Activated CD4-positive, alpha-beta T cell treated with anti-CD3 and anti-CD28 coated beads, Interleukin-2, amount 10 ng/mL, durations not matched to agents 7 days and 5 days (primary cell): ENCODE measurements around the gene LTO1. TPM values are rescaled to one million over a fixed set of nuclear protein-coding genes. Genes with fewer than 3 reads are reported as not detected.

ENCODE experiments used
- CTCF ChIA-PET: fragments of 350-600 bp; sonication (Branson Sonifier 250); formaldehyde crosslinking; loops from one replicate; lab custom pipeline; 2021; ENCODE audit warnings: antibody characterized with exemption; lab: Charles Lee
- POLR2A ChIA-PET: fragments of 350-600 bp; sonication (Branson Sonifier 250); formaldehyde crosslinking; loops from one replicate; lab custom pipeline; 2021; ENCODE audit warnings: antibody characterized with exemption; lab: Charles Lee
- DNase-seq: peaks from one replicate; pipeline ENCODE4 v3.0.0-alpha.2; 2020
- H3K27ac Mint-ChIP-seq: one replicate; pipeline ENCODE4 v1.8.0; 2021; ENCODE audit warnings: mild to moderate bottlenecking, moderate library complexity, mixed read lengths
- H3K27me3 Mint-ChIP-seq: one replicate; pipeline ENCODE4 v1.8.0; 2021; ENCODE audit warnings: mixed read lengths
- H3K36me3 Mint-ChIP-seq: one replicate; pipeline ENCODE4 v1.8.0; 2021; ENCODE audit warnings: low read depth, mixed read lengths
- H3K4me1 Mint-ChIP-seq: one replicate; pipeline ENCODE4 v1.8.0; 2021; ENCODE audit warnings: mixed read lengths
- H3K4me3 Mint-ChIP-seq: one replicate; pipeline ENCODE4 v1.8.0; 2021; ENCODE audit warnings: mild to moderate bottlenecking, moderate library complexity, mixed read lengths
- H3K9me3 Mint-ChIP-seq: one replicate; pipeline ENCODE4 v1.8.0; 2021; ENCODE audit warnings: mixed read lengths
- total RNA-seq, 2 experiments: library from RNA; stranded (reverse); gene quantifications; one replicate each; pipeline ENCODE4 v1.2.3, GENCODE V29; 2021

LTO1 gene
- total RNA-seq, 2 experiments from 2014 or later: 30.7 to 34.0 TPM

DNA sequence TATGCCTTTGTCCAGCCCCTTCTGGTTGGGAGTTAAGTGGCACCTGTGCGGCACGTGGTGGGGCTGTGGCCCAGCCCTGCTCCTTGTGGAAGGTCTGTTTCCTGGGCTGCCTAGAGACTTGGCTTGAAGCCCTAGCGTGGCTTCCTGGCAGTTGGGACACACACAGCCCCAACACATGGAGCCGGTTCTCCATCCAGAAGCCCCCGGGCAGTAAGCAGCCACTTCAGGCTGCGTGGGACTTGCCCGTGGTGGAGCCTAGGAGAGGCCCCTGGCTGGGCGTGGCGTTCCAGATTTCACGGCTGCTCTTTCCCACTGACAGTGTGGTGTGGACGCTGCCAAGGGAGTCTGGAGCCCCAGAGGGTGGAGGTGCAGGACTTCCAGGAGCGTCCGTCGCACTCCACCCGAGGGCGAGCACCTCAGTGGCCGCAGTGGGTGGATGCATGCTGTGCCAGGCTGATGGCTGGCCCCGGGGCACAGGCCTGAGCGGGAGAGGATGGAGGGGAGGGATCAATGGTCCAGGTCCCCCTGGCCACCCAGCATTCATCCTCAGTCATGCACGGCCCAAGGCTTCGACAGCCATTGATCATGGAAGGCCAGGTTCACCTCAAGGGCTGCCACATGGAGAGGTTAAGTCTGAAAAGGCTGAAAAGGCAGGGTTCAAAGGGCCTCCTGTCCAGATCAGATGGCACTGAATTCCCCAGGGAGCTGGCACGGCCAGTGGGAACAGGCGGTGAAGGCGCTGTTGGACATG, 24.9 kb downstream of the LTO1 start:
- CTCF ChIA-PET: no interaction called here
- POLR2A ChIA-PET: no interaction called here

DNA sequence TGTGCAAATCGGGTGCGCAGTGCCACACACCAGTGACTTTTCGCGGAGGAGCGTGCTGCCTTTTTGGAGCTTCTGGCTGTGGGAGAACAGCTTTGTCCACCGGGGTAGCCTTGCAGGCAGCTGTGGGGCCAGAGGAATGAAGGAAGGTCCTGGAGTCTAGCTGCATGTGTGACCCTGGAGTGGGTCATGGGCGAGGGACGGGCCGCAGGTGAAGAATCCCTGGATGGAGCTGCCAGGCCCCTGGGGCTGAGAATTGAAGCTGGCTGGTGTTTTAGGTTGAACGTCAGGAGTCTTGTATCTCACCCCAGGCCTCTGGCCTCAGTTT, 25.6 kb downstream of the LTO1 start:
- Mint-ChIP-seq H3K36me3 (no peaks in the 10 kb centered on the region), H3K4me3 (no peak overlapping the region), H3K9me3 (no peaks in the 10 kb centered on the region), H3K27ac (no peak overlapping the region), H3K27me3 (no peaks in the 10 kb centered on the region), H3K4me1 (no peaks in the 10 kb centered on the region)
- POLR2A ChIA-PET: no interaction called here
- DNase-seq: no peak
- CTCF ChIA-PET: no interaction called here

More for the DNA sequence above, 24.9 kb downstream of the LTO1 start:
- no peaks in the 10 kb centered on the region for H3K27me3 Mint-ChIP-seq
- DNase-seq: no peak
- H3K4me1 Mint-ChIP-seq: no peaks in the 10 kb centered on the region
- H3K4me3 Mint-ChIP-seq: no peak overlapping the region
- H3K36me3 Mint-ChIP-seq: no peaks in the 10 kb centered on the region
- H3K27ac Mint-ChIP-seq: no peak overlapping the region
- H3K9me3 Mint-ChIP-seq: no peaks in the 10 kb centered on the region

- H3K9me3 Mint-ChIP-seq: no peaks in the 10 kb centered on the region
- ChIA-PET CTCF (no interaction called here), POLR2A (no interaction called here)
- no peaks in the 10 kb centered on the region for H3K4me1 Mint-ChIP-seq
- H3K27me3 Mint-ChIP-seq: peaks cover 2% of the 10 kb centered on the region
- DNase-seq: no peak
- H3K4me3 Mint-ChIP-seq: no peak overlapping the region
- no peak overlapping the region for H3K27ac Mint-ChIP-seq
- H3K36me3 Mint-ChIP-seq: no peaks in the 10 kb centered on the region
Measured at GRCh38 chr11:69648679-69649575, 26.2 kb downstream of the LTO1 start.

GRCh38 chr11:69647761-69648497, 27.2 kb downstream of the LTO1 start:
- H3K27ac Mint-ChIP-seq: no peak overlapping the region
- no peaks in the 10 kb centered on the region for H3K4me1 Mint-ChIP-seq
- POLR2A ChIA-PET: no interaction called here
- CTCF ChIA-PET: no interaction called here
- DNase-seq: no peak
- H3K27me3 Mint-ChIP-seq: peaks cover 4% of the 10 kb centered on the region
- no peak overlapping the region for H3K4me3 Mint-ChIP-seq
- H3K36me3 Mint-ChIP-seq: no peaks in the 10 kb centered on the region
- no peaks in the 10 kb centered on the region for H3K9me3 Mint-ChIP-seq

DNA sequence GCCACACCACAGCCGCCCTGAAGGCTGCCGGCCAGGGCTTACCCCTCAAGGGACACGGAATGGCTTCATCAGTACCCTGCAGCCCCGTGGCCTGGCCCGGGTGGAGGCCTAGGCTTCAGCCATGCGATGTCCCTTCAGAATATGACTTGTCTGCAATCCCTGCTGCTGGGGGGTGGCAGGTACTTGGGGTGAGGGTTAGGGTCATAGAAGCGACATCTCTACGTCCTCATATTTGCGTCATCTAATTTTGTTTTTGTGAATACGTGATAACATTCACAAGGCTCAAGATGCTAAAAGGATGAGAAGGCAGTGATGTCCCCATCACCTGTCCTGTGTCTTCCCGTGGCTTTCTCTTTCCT, 27.8 kb downstream of the LTO1 start:
- Mint-ChIP-seq H3K27ac (no peak overlapping the region), H3K4me1 (no peaks in the 10 kb centered on the region)
- CTCF ChIA-PET: no interaction called here

GRCh38 chr11:69646493-69647389, 28.4 kb downstream of the LTO1 start:
- Mint-ChIP-seq H3K4me3 (no peak overlapping the region), H3K27me3 (peaks cover 4% of the 10 kb centered on the region), H3K36me3 (no peaks in the 10 kb centered on the region), H3K27ac (no peak overlapping the region), H3K4me1 (no peaks in the 10 kb centered on the region), H3K9me3 (no peaks in the 10 kb centered on the region)
- POLR2A ChIA-PET: no interaction called here
- DNase-seq: no peak
- CTCF ChIA-PET: no interaction called here

More for the DNA sequence above, 27.8 kb downstream of the LTO1 start:
- POLR2A ChIA-PET: no interaction called here
- H3K9me3 Mint-ChIP-seq: no peaks in the 10 kb centered on the region
- no peaks in the 10 kb centered on the region for H3K36me3 Mint-ChIP-seq
- DNase-seq: no peak
- no peak overlapping the region for H3K4me3 Mint-ChIP-seq
- peaks cover 4% of the 10 kb centered on the region for H3K27me3 Mint-ChIP-seq

DNA sequence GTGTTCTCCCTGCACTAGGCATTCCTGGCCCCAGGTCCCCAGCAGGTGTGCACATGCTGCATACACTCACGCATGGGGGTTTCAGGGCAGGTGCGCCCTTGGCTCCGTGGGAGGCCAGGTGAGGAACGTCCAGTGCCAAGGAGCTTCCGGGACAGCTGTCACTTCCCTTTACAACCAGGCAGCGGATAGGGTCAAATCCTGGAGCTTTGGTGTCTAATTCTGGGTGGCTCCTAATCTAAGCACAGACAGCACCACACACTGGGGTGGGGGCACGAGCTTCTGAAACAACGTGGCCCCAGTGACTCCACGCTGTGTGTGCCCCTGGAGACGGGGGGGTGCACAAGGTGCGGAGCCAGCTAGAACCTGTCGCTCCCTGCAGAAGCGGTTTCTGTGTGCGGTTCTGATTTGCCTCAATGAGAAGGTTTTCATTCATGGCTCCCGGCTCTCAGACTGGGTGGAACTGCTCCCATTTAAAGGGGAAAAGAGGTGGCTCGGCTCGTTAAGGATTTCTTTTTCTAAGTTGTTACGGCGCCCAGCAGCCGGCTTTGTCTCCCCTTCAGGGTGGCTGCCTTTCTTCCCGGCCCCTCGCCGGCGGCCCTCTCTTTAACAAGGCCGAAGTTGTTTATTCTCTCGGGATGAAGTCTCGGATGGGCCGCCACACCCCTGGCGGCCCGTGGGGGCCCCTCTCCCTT, 29.2 kb downstream of the LTO1 start:
- H3K36me3 Mint-ChIP-seq: no peaks in the 10 kb centered on the region
- ChIA-PET POLR2A (no interaction called here), CTCF (no interaction called here)
- no peak overlapping the region for H3K4me3 Mint-ChIP-seq
- DNase-seq: no peak
- H3K27me3 Mint-ChIP-seq: peaks cover 9% of the 10 kb centered on the region
- peaks cover 5% of the 10 kb centered on the region for H3K4me1 Mint-ChIP-seq
- no peaks in the 10 kb centered on the region for H3K9me3 Mint-ChIP-seq
- no peak overlapping the region for H3K27ac Mint-ChIP-seq

DNA sequence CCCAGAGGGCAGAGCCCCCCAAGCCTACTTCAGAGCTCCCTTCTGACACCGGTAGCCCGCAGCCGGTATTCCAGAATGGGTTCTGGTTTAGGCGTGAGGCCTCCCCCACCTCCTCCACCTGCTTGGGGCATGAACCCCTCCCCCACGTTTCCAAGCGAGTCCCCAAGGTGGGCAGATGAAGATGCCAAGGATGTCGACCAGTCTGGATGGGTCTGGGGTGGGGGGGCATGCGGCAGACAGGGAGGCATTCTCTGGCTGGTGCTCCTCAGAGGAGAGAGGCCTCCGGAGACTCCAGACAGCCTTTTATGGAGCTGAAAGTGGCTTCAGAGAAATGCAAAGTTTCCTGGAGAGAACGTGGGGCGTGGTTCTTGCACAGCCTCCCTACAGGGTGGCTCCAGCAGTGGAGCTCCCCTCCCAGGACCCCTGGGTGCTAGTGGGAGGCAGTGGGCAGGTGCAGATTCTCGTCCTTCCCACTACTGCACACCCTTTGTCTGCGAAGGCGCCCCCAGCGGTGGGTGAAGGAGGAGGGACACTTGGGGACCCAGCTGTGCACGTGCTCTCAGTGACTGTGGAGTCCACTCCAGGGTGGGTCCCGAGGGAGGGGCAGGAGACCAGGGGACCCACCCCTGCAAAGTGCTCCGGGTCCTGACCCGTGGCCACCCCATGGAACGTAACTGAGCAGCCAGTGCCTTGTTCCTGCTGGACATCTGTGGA, 30.0 kb downstream of the LTO1 start:
- Mint-ChIP-seq H3K9me3 (no peaks in the 10 kb centered on the region), H3K27me3 (peaks cover 16% of the 10 kb centered on the region), H3K4me1 (peaks cover 9% of the 10 kb centered on the region), H3K27ac (no peak overlapping the region), H3K36me3 (no peaks in the 10 kb centered on the region), H3K4me3 (no peak overlapping the region)
- no peak for DNase-seq
- CTCF ChIA-PET: no interaction called here
- POLR2A ChIA-PET: no interaction called here

DNA sequence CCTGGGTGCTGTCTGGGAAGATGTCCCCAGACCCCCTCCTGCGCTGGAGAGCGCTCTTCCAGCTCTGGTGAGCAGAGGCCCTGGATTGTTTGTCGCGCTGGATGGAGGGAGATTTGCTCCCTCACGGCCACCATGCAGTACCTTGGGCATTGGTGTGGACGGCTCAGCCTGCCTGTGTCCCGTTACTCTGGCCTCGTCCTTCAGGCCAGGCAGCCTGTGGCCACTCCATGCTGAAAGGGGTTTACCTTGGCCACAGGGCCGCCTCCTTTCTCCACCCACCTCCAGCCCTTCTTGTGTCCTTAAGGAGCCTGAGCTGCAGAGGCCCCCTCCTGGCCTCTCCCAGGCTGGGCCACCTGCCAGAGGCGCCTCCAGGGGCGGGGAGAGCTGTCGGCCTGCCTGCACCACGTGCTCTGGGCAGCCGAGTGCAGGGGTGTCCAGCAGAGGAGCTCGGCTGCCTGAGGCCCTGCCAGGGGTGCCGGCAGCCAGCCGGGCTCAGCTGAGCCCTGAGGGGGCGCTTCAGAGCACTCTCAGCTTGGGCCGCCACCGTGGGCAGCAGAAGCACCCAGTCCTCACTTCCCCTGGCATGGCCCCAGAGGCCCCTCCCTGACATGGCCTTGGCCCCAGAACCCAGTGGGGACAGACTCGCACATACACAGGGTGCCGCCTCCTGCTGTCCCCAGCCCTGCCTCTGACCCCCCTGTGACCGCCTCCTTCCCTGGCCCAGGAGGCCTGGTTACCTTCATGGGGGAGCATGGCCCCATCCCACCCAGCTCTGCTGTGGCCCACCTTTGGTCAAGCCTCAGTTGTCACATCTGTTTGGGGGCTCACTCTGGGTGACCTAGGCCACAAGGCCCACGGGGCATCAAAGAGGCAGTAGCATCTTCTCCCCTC, 30.8 kb downstream of the LTO1 start:
- no peak for DNase-seq
- Mint-ChIP-seq H3K4me3 (peak overlapping the region; percentile 47), H3K9me3 (no peaks in the 10 kb centered on the region), H3K36me3 (no peaks in the 10 kb centered on the region), H3K27me3 (peaks cover 24% of the 10 kb centered on the region), H3K4me1 (peaks cover 9% of the 10 kb centered on the region), H3K27ac (no peak overlapping the region)
- POLR2A ChIA-PET: no interaction called here
- CTCF ChIA-PET: interaction anchor here (0.6 to 2.2 kb wide), 4 partner anchors 20 to 547 kb away, joined by 3 to 7 read pairs (median 4); no protein-coding TSS in a partner anchor

- no peaks in the 10 kb centered on the region for H3K36me3 Mint-ChIP-seq
- no peak overlapping the region for H3K27ac Mint-ChIP-seq
- peaks cover 28% of the 10 kb centered on the region for H3K27me3 Mint-ChIP-seq
- ChIA-PET CTCF (interaction anchor here (0.6 to 2.2 kb wide), 7 partner anchors 12 to 547 kb away, joined by 3 to 7 read pairs (median 3); no protein-coding TSS in a partner anchor), POLR2A (no interaction called here)
- peaks cover 9% of the 10 kb centered on the region for H3K4me1 Mint-ChIP-seq
- DNase-seq: no peak
- no peaks in the 10 kb centered on the region for H3K9me3 Mint-ChIP-seq
- peak overlapping the region; percentile 68 for H3K4me3 Mint-ChIP-seq
Measured at GRCh38 chr11:69643646-69644045, 31.5 kb downstream of the LTO1 start.
